Hematopoietic multipotent progenitor cell treated with erythropoietin and hydrocortisone succinate and interleukin-3 and kit ligand, for 8 days (in vitro differentiated cells): ENCODE data around the gene THRA.

Experiments
- DNase-seq: peaks from one replicate; pipeline ENCODE4 v3.0.0-alpha.2; 2015

THRA gene

GRCh38 chr17:40065769-40066510, 3.2 kb downstream of the THRA start:
- DNase-seq = no peak

- no peak for DNase-seq
Measured at GRCh38 chr17:40067710-40068109, 4.9 kb downstream of the THRA start.

GRCh38 chr17:40068129-40068581, 5.4 kb downstream of the THRA start:
- DNase-seq = no peak

GRCh38 chr17:40068584-40068916, 5.8 kb downstream of the THRA start:
- no peak for DNase-seq

- DNase-seq = peak; percentile 91
Measured at GRCh38 chr17:40068917-40069750, 6.4 kb downstream of the THRA start.

GRCh38 chr17:40069751-40070708, 7.3 kb downstream of the THRA start:
- peak; percentile 90 for DNase-seq

- DNase-seq = peak; percentile 85
Measured at GRCh38 chr17:40070709-40071312, 8.0 kb downstream of the THRA start.

GRCh38 chr17:40071313-40072039, 8.7 kb downstream of the THRA start:
- peak; percentile 79 for DNase-seq

GRCh38 chr17:40072040-40072734, 9.4 kb downstream of the THRA start:
- peak; percentile 93 for DNase-seq

- DNase-seq = peak; percentile 93
Measured at GRCh38 chr17:40072735-40073346, 10.1 kb downstream of the THRA start.

- no peak for DNase-seq
Measured at GRCh38 chr17:40073454-40074174, 10.8 kb downstream of the THRA start.

- DNase-seq = no peak
Measured at GRCh38 chr17:40074175-40074512, 11.4 kb downstream of the THRA start.

GRCh38 chr17:40074871-40075200, 12.1 kb downstream of the THRA start:
- DNase-seq = no peak

GRCh38 chr17:40075201-40075941, 12.6 kb downstream of the THRA start:
- DNase-seq = peak; percentile 83

GRCh38 chr17:40075942-40076498, 13.3 kb downstream of the THRA start:
- no peak for DNase-seq

GRCh38 chr17:40076591-40076990, 13.8 kb downstream of the THRA start:
- peak; percentile 87 for DNase-seq

GRCh38 chr17:40079545-40079944, 16.8 kb downstream of the THRA start:
- no peak for DNase-seq

- no peak for DNase-seq
Measured at GRCh38 chr17:40084477-40084876, 21.7 kb downstream of the THRA start.
